GM21381 (cell line): ENCODE data around the gene OR10P1.

Experiments
- ATAC-seq: cut with Tn5 transposase; IDR thresholded peaks from one replicate; pipeline ENCODE4 v1.9.1; 2021; ENCODE audit warnings: mild to moderate bottlenecking, moderate library complexity; ENCODE audit not compliant: unreplicated experiment

Gene OR10P1

GRCh38 chr12:55682087-55682796, 45.5 kb downstream of the OR10P1 start:
- no peak for ATAC-seq

- no peak for ATAC-seq
Measured at GRCh38 chr12:55683676-55684075, 47.0 kb downstream of the OR10P1 start.

- no peak for ATAC-seq
Measured at GRCh38 chr12:55684761-55685370, 48.2 kb downstream of the OR10P1 start.

- no peak for ATAC-seq
Measured at GRCh38 chr12:55685671-55686070, 49.0 kb downstream of the OR10P1 start.

- ATAC-seq: no peak
Measured at GRCh38 chr12:55686366-55687010, 49.8 kb downstream of the OR10P1 start.
